ENCODE measurements around the gene LRMDA. TPM values are rescaled to one million over a fixed set of nuclear protein-coding genes. Genes with fewer than 3 reads are reported as not detected.

The LRMDA gene
- total RNA-seq, 1 donor from 2014 or later: 18.7 TPM

DNA sequence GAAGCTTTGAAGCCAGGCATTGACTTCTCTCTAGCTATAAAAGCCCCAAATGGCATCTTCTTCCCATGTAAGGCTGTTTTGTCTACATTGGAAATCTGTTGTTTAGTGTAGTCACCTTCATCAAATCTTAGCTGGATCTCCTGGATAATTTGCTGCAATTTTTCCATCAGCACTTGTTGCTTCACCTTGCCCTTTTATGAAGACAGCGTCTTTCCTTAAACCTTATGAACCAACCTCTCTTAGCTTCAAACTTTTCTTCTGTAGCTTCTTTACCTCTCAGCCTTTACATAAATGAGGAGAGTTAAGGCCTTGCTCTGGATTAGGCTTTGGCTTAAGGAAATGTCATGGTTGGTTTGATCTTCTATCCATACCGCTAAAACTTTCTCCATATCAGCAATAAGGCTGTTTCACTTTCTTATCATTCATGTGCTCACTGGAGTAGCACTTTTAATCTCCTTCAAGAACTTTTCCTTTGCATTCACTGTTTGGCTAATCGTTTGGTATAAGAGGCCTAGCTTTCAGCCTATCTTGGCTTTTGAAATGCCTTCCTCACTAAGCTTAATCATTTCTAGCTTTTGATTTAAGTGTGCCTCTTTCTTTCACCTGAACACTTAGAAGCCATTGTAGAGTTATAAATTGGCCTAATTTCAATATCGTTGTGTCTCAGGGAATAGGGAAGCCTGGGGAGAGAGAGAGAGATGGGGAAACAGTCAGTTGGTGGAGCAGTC is 803.2 kb downstream of the LRMDA start:
- no peak for DNase-seq (ENCODE audit: low read depth)
- TF ChIP-seq, protein P1, sequence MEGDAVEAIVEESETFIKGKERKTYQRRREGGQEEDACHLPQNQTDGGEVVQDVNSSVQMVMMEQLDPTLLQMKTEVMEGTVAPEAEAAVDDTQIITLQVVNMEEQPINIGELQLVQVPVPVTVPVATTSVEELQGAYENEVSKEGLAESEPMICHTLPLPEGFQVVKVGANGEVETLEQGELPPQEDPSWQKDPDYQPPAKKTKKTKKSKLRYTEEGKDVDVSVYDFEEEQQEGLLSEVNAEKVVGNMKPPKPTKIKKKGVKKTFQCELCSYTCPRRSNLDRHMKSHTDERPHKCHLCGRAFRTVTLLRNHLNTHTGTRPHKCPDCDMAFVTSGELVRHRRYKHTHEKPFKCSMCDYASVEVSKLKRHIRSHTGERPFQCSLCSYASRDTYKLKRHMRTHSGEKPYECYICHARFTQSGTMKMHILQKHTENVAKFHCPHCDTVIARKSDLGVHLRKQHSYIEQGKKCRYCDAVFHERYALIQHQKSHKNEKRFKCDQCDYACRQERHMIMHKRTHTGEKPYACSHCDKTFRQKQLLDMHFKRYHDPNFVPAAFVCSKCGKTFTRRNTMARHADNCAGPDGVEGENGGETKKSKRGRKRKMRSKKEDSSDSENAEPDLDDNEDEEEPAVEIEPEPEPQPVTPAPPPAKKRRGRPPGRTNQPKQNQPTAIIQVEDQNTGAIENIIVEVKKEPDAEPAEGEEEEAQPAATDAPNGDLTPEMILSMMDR (IDR thresholded peaks at IDR 0.05; ENCODE audit: insufficient read depth, low read length, poor library complexity, severe bottlenecking): no peak
- no peak overlapping the region for H3K4me3 ChIP-seq (ENCODE audit: low read depth, low read length)

DNA sequence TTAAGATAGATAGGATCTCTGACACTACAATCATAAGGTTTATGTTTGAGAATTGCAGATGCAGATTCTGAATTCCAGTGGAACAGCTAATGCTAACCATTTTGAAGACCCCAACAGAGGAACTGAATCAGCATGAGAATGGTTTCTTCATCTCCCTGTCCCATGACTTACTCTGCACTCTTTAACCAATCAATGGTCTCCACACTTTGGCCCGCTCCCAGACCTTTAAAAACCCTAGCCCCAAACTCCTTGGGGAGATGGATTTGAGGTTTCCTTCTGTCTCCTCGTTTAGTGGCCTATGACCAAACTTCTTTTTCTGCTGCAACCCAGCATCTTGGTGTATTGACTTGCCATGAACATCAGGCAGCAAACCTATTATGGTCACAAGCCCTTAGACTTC is 804.9 kb downstream of the LRMDA start:
- DNase-seq (ENCODE audit: low read depth): no peak
- Histone ChIP-seq H3K36me3 (ENCODE audit: control insufficient read depth, insufficient read depth, low read length) (no peaks in the 10 kb centered on the region), H3K27me3 (ENCODE audit: control insufficient read depth, insufficient read depth, low read length) (no peaks in the 10 kb centered on the region), H3K4me3 (ENCODE audit: low read depth, low read length) (no peak overlapping the region)
- TF ChIP-seq, protein P1 (IDR thresholded peaks at IDR 0.05; ENCODE audit: insufficient read depth, low read length, poor library complexity, severe bottlenecking): no peak

More for the DNA sequence above, 803.2 kb downstream of the LRMDA start:
- Histone ChIP-seq H3K36me3 (ENCODE audit: control insufficient read depth, insufficient read depth, low read length) (no peaks in the 10 kb centered on the region), H3K27me3 (ENCODE audit: control insufficient read depth, insufficient read depth, low read length) (no peaks in the 10 kb centered on the region)

DNA sequence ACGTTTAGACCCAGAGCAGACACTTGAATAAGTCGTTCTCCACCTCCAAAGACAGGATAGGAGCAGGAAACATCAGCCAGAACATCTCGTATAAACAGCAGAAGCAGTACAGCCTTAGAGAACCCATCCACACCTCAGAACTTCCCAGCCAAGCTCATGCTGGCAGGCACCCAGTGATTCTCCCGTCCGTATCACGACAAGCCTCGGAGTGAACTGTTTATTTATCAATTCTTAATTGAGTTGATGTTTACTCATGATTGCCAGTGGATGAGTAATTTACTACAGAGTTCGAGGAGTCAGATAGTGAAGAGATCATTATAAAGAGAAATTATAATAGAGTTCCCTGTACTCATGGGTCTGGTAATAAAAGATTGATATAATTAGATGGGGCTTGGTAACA is 811.5 kb downstream of the LRMDA start:
- H3K4me3 ChIP-seq (ENCODE audit: low read depth, low read length): no peak overlapping the region
- TF ChIP-seq, protein P1 (IDR thresholded peaks at IDR 0.05; ENCODE audit: insufficient read depth, low read length, poor library complexity, severe bottlenecking): no peak

DNA sequence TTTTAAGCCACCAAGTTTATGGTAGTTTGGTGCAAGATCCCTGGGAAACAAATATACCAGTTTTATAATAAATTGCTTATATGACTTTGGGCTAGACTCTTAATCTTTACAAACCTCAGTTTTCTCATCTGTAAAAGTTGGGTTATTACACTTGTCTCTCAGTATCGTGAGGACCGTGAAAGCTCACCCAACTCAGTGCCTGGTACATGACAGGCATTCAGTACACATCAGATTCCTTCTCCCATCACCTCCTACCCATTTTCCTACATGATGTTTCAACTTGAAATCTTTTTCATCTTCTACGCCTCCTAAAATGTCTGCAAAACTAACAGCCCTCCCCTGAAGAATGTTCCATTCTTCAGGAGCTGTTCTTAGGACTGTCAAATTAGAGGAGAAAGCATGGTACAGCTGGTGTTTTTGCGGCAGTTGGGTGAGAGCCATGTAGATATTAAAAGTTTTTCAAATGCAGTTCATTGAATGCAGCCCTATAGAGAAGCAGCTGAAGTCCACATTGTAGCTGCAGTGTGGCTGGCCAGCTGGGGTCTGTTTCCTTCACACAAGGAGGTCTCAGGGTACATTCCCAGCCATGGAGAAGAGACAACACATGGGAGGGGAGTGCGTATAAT is 812.8 kb downstream of the LRMDA start:
- DNase-seq (ENCODE audit: low read depth): no peak
- no peaks in the 10 kb centered on the region for H3K36me3 ChIP-seq (ENCODE audit: control insufficient read depth, insufficient read depth, low read length)
- no peak overlapping the region for H3K4me3 ChIP-seq (ENCODE audit: low read depth, low read length)
- no peaks in the 10 kb centered on the region for H3K27me3 ChIP-seq (ENCODE audit: control insufficient read depth, insufficient read depth, low read length)
- TF ChIP-seq, protein P1 (IDR thresholded peaks at IDR 0.05; ENCODE audit: insufficient read depth, low read length, poor library complexity, severe bottlenecking): no peak

More for the DNA sequence above, 811.5 kb downstream of the LRMDA start:
- Histone ChIP-seq H3K27me3 (ENCODE audit: control insufficient read depth, insufficient read depth, low read length) (no peaks in the 10 kb centered on the region), H3K36me3 (ENCODE audit: control insufficient read depth, insufficient read depth, low read length) (no peaks in the 10 kb centered on the region)
- DNase-seq (ENCODE audit: low read depth): no peak

DNA sequence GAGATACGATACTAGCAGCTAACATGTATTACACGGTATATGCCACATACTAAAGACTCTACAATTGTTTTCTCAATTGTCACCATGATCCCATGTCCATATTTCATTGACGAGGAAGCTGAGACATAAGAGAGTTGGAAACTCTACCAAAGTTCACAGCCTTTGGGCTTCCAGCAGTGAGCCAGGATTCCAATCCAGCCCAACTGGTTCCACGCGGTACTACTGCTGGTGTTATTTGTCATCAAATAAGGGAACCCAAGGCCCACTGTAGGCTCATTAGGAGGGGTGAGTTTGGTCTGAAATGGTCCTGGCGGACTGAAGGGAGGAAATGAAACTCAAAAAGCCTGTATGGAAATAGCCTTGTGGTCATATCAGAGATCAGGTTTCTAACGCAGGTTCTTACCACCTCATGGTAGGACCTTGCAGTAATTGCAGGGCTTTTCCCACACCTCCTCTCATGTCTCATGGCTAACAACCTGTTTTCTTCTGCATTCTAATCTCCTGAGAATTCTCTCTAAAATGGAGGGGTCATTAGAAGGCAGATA is 814.6 kb downstream of the LRMDA start:
- H3K27me3 ChIP-seq (ENCODE audit: control insufficient read depth, insufficient read depth, low read length): no peaks in the 10 kb centered on the region
- TF ChIP-seq, protein P1 (IDR thresholded peaks at IDR 0.05; ENCODE audit: insufficient read depth, low read length, poor library complexity, severe bottlenecking): no peak
- no peaks in the 10 kb centered on the region for H3K36me3 ChIP-seq (ENCODE audit: control insufficient read depth, insufficient read depth, low read length)
- DNase-seq (ENCODE audit: low read depth): no peak
- H3K4me3 ChIP-seq (ENCODE audit: low read depth, low read length): no peak overlapping the region
